GM19099 (cell line): ENCODE data around the gene TIPIN.

ENCODE experiments used
- POLR2A ChIP-seq: IDR thresholded peaks from 3 replicates; pipeline ENCODE4 v1.6.1; 2011; ENCODE audit warnings: low read depth; ENCODE audit not compliant: insufficient read length; ENCODE audit errors: extremely low read depth

The TIPIN gene

GRCh38 chr15:66389098-66389858 lies 32.8 kb upstream of the TIPIN start:
- TF ChIP-seq POLR2A = no peak

GRCh38 chr15:66388576-66388975 lies 32.1 kb upstream of the TIPIN start:
- no peak for TF ChIP-seq POLR2A

- TF ChIP-seq POLR2A = no peak
Observed at GRCh38 chr15:66388043-66388363, 31.5 kb upstream of the TIPIN start.

- TF ChIP-seq POLR2A = no peak
Observed at GRCh38 chr15:66387163-66388042, 30.9 kb upstream of the TIPIN start.

- TF ChIP-seq POLR2A = peak; percentile 79
Observed at GRCh38 chr15:66386204-66387123, 30.0 kb upstream of the TIPIN start, which contains the start of gene MAP2K1. Gene MAP2K1, plus strand, starts transcription at chr15:66386912. Its CDS starts 436 bp downstream, at chr15:66387348.

- TF ChIP-seq POLR2A = no peak
Observed at GRCh38 chr15:66378814-66379430, 22.4 kb upstream of the TIPIN start.

- no peak for TF ChIP-seq POLR2A
Observed at GRCh38 chr15:66374179-66374578, 17.7 kb upstream of the TIPIN start.

GRCh38 chr15:66369773-66370651 lies 13.5 kb upstream of the TIPIN start:
- peak; percentile 43 for TF ChIP-seq POLR2A

GRCh38 chr15:66364944-66365528 lies 8.6 kb upstream of the TIPIN start:
- no peak for TF ChIP-seq POLR2A

GRCh38 chr15:66362776-66363175 lies 6.3 kb upstream of the TIPIN start:
- no peak for TF ChIP-seq POLR2A

GRCh38 chr15:66359740-66360139 lies 3.3 kb upstream of the TIPIN start:
- no peak for TF ChIP-seq POLR2A

- no peak for TF ChIP-seq POLR2A
Observed at GRCh38 chr15:66356077-66356358, 467 bp downstream of the TIPIN start.

GRCh38 chr15:66328771-66329170 lies 27.7 kb downstream of the TIPIN start:
- TF ChIP-seq POLR2A = no peak
